ENCODE measurements around the gene ICA1. TPM values are rescaled to one million over a fixed set of nuclear protein-coding genes. Genes with fewer than 3 reads are reported as not detected.

The ICA1 gene
- total and polyA plus RNA-seq, 2 donors (not counting 3 experiments of a cell fraction or from before 2014, with no cell fraction given), result 19.0 to 47.1 TPM

GRCh38 chr7:8161364-8161828, 100.6 kb downstream of the ICA1 start:
- TF ChIP-seq EZH2 (IDR thresholded peaks at IDR 0.05; ENCODE audit: borderline replicate concordance, low read depth, low read length, severe bottlenecking), result no peak
- no peak for TF ChIP-seq POLR2AphosphoS5 (IDR thresholded peaks at IDR 0.05; ENCODE audit: insufficient read depth, low read depth, low read length)
- no peak for TF ChIP-seq CTCF (IDR thresholded peaks at IDR 0.05; ENCODE audit: extremely low read depth in 1 of 2, insufficient read depth in 1 of 2, low read depth in 1 of 2, low read length in 2 of 2)
- TF ChIP-seq MYC (IDR thresholded peaks at IDR 0.05; ENCODE audit: low read depth, low read length), result no peak
- TF ChIP-seq POLR2A (IDR thresholded peaks at IDR 0.05; ENCODE audit: low read depth, low read length), result no peak
- TF ChIP-seq, protein P1, sequence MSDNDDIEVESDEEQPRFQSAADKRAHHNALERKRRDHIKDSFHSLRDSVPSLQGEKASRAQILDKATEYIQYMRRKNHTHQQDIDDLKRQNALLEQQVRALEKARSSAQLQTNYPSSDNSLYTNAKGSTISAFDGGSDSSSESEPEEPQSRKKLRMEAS (IDR thresholded peaks at IDR 0.05; ENCODE audit: insufficient read depth, insufficient read length), result no peak
- TF ChIP-seq JUN (IDR thresholded peaks at IDR 0.05; ENCODE audit: borderline replicate concordance, insufficient read depth, insufficient read length, low read depth), result no peak
- no peak for TF ChIP-seq FOS (IDR thresholded peaks at IDR 0.05; ENCODE audit: borderline replicate concordance, insufficient read depth, low read length)
- TF ChIP-seq GATA2 (IDR thresholded peaks at IDR 0.05; ENCODE audit: insufficient read depth, insufficient read length, low read depth, low read length), result no peak
- no peak for FAIRE-seq
- Histone ChIP-seq H3K27me3 (ENCODE audit: control insufficient read depth in 2 of 2, insufficient read depth in 2 of 2, low read length in 2 of 2) (no peaks in the 10 kb centered on the region), H3K9me1 (replicated peaks; ENCODE audit: control insufficient read depth, extremely low read depth, insufficient read depth, low read length) (no peaks in the 10 kb centered on the region), H3K36me3 (ENCODE audit: control insufficient read depth in 2 of 2, extremely low read depth in 1 of 2, insufficient read depth in 2 of 2, low read length in 2 of 2) (no peaks in the 10 kb centered on the region), H3K79me2 (ENCODE audit: control insufficient read depth, insufficient read depth, low read length) (no peaks in the 10 kb centered on the region), H4K20me1 (replicated peaks; ENCODE audit: control insufficient read depth, extremely low read depth, insufficient read depth, low read length) (no peaks in the 10 kb centered on the region), H3K27ac (ENCODE audit: insufficient read depth, low read depth, low read length) (no peak overlapping the region), H3K4me3 (replicated peaks in 1 of 3; ENCODE audit: insufficient read depth in 1 of 3, low read depth in 1 of 3, low read length in 3 of 3) (no peak overlapping the region), H3K9ac (replicated peaks; ENCODE audit: extremely low read depth, insufficient read depth, low read length) (no peak overlapping the region), H3K4me2 (ENCODE audit: insufficient read depth, low read length) (no peak overlapping the region), H3K4me1 (ENCODE audit: control insufficient read depth, extremely low read depth, insufficient read depth, low read length) (no peaks in the 10 kb centered on the region), H2AFZ (ENCODE audit: low read depth, low read length) (no peak overlapping the region), H3K9me3 (replicated peaks; ENCODE audit: control insufficient read depth, insufficient read depth, low read length) (no peaks in the 10 kb centered on the region)
- no TSS peak for BruUV-seq (replicated peaks)
- CTCF ChIA-PET, result interaction anchor here (1.4 to 2.1 kb wide), 3 partner anchors 10 to 567 kb away, joined by 3 to 7 read pairs (median 4); no protein-coding TSS in a partner anchor
- dilution Hi-C loops (cut with MboI; ENCODE audit: extremely low pct_ligation_motif_present, low sequenced_read_pairs) (no loop called here), intact Hi-C loops (cut with micrococcal nuclease) (no loop called here)
- POLR2A ChIA-PET, result no interaction called here
- no peak for DNase-seq (ENCODE audit: low read depth, low spot score)

Data from endothelial cell of umbilical vein (primary cell).